ENCODE results near the gene TESK2.
A peak's percentile ranks its signal among the peaks of the same experiment; 100 is the strongest.

Gene TESK2

DNA sequence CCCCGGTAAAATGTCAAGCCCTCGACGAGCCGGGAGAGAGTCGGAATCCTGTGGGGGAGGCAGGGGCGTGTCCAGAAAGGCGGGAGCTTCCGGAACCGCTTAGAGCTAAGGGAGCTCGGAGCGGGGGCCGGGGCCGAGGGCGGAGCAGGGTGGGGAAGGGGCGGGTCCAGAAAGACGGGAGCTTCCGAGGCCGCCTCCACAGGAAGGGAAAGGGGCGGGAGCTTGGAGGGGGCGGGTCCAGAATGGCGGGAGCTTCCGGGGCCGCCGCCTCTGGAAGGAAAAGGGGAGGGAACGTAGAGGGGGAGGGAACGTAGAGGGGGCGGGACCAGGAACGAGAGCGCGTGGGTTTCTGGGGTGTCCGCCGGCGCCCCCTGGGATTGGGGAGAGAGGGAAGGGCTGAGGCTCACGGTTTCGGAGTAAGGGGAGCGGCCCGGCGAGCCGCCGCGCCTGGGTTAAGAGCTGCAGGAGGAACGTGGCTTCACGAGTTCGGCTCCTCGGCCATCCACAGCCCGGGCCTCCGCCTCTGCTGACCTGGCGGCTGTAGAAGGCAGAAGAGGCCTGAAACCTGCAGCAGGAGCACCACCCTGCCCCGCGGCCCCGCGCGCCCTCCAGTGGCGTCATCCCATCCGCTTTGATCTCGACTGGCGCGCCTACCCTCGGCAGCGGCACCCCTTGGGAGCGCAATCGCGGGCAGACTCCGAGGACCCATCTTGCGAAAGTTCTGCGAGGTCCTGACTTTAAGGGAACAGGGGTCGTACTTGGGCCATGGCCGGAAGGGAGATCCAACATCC is 187.2 kb downstream of the TESK2 start:
- peak; percentile 97 for DNase-seq (ENCODE audit: low spot score)

DNA sequence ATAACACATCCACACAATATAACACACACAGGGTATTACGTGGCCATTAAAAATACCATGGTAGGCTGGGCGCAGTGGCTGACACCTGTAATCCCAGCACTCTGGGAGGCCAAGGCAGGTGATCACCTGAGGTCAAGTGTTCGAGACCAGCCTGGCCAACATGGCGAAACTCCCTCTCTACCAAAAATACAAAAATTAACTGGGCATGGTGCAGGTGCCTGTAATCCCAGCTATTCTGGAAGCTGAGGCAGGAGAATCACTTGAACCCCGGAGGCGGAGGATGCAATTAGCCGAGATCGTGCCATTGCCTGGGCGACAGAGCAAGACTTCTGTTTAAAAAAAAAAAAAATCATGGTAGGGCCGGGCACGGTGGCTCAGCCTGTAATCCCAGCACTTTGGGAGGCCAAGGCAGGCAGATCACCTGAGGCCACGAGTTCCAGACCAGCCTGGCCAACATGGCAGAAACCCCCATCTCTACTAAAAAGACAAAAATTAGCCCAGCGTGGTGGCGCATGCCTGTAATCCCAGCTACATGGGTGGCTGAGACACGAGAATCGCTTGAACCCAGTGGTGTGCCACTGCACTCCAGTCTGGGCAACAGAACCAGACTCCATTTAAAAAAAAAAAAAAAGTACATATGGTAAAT is 188.3 kb downstream of the TESK2 start:
- DNase-seq (ENCODE audit: low spot score): no peak

- no peak for DNase-seq (ENCODE audit: low spot score)
These were observed 190.3 kb downstream of the TESK2 start for GRCh38 chr1:45300669-45300997.

GRCh38 chr1:45299981-45300668 is 190.8 kb downstream of the TESK2 start:
- DNase-seq (ENCODE audit: low spot score): peak; percentile 77

GRCh38 chr1:45299296-45299695 is 191.7 kb downstream of the TESK2 start:
- DNase-seq (ENCODE audit: low spot score): no peak

DNA sequence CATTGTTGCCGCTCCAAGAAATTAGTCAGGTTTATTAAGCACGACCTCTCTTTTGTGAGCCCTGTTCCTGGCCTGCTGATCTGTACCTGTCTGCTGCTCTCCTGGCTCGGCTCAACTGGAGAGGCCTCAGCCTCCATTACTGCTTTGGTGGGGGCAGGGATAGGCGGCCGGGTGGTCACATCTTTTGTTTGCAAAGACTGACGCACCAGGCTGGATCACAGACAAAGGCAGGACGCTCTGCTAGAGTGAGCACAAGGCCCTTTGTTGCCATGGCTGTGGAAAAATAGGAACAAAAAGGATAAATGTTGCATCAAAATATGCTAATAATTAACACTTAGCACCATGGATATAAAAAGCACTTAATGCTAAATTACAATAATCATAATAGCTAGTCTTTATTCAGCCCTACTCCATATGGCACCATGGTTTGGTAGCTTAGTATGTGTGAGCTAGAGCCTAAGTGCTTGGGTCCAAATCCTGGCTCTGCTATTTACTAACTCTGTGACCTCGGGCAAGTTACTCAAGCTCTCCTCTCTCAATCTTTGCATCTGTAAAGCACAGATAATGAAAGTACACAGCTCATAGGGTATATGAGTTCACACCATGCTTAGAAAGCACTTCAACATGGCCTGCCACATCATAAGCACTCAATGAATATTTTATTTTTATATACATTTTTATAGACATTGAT is 193.2 kb downstream of the TESK2 start:
- DNase-seq (ENCODE audit: low spot score): no peak
